NCI-H187 treated with DMSO at 0.1 percent for 48 hours (cell line): ENCODE results near the gene SYNM.

Experiments
- DNase-seq: peaks from one replicate; lab custom pipeline; 2025; lab: John Stamatoyannopoulos, UW

The SYNM gene

DNA sequence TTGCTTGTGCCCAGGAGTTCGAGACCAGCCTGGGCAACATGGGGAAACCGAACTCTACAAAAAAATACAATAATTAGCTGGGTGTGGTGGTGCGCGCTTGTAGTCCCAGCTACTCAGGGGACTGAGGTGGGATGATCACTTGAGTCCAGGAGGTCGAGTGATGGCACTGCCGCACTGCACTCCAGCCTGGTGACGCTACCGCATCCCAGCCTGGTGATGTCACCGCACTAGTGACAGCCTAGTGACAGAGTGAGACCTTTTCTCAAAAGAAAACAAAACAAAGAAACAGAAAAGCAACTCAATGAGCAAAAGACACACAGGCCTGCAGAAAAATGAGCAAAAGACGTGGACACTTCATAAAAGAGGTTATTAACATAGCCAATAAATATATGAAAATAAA is 19.9 kb upstream of the SYNM start:
- DNase-seq: no peak

DNA sequence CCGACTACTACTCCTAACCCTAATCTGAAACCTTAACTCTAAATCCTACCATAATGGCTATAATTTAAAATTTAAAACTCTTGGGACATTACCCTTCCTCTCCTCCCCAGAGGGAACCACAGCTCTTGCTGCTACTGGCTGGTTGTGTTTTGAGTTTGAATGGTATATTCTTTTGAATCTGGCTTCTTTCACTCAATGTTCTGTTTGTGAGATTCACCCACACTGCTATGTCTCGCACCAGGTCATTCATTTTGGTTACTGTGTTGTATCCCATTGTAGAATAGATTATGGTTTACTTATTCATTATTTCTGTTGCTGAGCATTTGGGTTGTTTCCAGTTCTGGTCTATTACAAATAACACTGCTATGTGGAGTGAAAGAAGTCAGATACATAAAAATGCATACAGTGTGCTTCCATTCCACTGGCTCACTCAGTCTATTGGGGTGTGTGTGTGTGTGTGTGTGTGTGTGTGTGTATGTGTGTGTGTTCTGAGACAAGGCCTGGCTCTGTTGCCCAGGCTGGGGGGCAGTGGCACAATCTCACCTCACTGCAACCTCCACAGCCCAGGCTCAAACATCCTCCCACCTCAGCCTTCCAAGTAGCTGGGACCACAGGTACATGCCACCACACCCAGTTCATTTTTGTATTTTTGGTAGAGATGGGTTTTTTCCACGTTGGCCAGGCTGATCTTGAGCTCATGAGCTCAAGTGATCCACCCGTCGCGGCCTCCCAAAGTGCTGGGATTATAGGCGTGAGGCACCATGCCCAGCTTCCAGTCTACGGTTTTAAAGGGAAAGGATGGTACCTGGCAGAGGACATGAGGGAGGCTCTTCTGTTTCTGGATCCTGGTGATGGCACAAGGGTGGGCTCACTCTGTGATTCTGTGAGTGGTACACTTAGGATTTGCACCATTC is 19.2 kb upstream of the SYNM start:
- no peak for DNase-seq

DNA sequence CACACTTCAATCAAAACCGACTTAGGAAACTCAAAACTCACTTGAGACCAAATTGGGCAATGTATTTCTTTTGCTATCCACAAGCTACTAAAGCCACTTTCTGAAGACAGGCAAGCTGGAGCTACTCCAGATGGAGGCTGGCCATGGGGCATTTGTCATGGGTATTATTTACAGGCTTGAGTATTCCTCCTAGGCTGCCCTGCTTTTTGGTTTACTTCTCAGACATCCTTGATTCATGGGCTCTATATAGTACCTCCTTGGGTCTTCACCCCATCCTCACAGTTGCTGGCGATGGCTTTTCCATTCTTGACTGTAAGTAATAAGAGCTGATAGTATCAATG is 18.6 kb upstream of the SYNM start:
- DNase-seq: no peak

DNA sequence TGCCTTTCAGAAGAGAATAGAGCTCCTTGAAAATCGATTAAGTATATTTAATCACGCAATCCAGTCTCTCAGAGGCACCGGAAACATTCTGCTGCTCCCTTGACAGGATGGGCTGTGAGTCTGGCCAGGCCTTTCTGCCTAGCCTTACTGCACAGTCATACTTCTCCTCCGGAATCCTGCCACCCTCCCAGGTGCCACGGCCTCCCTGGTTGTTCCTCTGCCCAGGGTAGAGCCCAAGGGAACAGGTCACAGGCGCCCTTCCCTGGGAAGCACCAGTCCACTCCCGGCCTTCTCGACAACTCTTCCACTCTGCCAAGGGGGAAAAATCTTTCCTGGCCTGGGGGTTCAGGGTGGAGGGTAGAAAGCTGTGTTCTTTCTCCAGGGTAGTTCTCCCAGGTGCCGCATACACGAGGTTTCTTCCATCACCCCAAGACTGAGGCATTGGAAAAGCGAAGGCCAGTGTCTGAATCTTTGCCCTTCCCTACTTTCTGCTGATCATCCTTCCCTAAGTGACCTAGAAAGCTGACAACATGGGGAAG is 17.4 kb upstream of the SYNM start:
- no peak for DNase-seq

DNA sequence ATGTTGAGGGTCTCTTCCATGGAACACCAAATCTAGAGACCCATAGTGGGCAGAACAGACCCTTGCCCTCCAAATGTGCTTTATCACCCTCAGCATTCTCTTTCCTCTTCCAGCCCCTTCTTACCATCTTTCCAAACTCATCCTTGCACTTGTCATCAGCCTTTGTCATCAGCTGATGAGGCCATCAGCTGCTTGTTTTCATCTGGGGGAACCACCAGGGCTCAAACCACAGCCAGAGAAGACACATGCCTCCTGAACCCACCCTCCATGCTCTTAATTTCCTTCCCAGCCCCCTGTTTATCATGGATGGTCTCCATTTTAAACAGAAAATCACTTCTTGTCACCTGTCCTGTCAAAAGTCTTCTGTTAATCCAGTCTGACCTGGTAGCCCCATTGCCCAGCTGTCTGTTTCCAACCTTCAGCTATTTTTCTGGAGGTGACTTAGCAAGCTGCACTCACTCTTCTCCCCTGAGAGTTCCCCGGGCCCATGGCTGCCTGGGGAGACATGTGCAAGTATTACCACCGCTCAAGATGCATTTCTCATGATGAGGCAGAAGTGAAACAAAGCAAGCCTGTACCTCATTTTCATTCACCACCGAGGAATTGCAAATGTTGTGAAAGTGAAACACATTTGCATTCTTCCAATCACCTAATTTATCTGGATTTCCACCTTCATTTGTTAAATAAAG is 14.7 kb upstream of the SYNM start:
- no peak for DNase-seq

DNA sequence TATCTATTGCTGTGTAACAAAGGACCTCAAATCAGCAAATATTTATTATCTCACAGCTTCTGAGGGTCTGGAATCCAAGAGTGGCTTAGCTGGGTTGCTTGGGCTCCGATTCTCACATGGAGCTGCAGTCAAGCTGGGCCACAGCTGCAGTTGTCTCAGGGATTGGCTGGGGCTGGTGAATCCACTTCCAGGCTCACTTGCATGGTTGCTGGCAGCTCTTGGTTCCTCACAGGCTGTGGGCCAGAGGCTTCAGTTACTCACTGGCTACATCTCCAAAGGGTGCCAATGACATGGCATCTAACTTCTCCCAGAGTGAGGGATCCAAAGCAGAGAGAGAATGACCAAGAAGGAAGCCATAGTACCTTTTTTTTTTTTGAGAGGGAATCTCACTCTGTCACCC is 13.9 kb upstream of the SYNM start:
- DNase-seq: no peak

DNA sequence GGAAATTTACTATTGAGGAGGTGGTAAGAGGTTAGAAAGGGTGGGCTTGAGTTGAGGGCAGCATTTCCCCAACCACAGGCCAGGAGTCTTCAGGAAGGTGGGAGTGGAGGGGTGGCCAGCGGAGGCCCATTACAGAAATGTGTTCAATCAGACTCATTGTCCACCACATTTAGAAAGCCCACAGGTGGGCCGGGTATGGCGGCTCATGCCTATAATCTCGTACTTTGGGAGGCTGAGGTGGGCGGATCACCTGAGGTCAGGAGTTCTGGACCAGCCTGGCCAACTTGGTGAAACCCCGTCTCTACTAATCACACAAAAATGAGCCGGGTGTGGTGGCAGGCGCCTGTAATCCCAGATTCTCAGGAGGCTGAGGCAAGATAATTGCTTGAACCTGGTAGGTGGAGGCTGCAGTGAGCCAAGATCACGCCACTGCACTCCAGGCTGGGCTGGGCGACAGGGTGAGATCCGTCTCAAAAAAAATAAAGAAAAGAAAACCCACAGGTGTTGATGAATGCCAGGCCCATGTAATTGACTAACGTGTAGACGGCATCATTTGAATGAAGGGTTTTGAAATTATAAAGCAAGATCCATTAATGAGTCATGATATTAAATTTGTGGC is 12.2 kb upstream of the SYNM start:
- DNase-seq: no peak

DNA sequence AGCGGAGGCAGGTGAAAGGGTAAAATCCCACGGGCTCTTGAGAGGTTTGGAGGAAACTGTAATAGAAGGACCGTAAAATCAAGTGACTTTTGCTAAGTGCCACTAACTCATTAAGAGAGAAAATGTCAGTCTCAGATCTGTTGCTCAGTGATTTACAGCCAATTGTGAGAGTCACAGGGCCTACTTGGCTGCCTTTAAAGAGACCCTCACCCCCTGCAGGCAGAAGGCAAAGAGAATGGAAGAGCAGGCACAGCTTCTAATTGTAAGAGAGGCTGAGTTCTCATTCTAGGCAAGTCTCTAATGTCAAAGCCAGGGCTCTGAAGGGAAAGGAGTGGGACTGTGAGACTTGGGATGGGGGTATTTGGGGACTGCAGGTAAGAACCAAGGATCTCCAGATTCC is 9.3 kb upstream of the SYNM start:
- no peak for DNase-seq

DNA sequence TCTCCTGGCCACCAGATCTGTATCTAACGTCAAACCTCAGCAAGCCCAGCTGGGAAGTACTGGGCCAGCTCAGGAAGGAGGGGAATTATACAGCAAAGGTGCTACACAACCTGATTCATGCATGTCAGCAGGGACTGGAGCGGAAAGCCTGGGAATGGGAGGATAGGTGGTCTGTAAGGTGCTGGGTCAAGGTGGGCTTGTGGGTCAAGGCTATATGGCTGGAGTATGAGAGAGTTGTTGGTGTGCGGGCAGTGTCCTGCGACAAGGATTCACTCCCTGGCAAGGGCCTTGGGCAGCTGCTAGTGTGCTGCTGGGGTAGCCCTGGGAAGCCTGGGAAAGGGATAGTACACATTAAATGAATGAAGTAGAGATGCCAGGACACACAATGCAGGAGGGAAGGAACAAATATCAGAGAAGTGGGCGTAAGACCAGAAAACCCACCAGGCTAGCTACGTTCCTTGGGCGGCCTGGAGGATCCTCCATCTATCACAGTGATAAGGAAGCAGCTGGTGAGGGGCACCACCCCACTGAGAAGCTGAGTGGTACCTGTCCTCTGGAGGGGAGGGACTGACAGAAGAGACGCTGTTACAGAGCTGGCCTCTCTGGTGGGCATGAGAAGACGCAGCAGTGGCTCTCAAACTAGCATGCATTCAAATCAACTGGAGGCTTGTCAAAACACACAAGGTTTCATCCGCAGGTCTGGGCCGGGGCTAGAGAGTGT is 8.5 kb upstream of the SYNM start:
- no peak for DNase-seq

DNA sequence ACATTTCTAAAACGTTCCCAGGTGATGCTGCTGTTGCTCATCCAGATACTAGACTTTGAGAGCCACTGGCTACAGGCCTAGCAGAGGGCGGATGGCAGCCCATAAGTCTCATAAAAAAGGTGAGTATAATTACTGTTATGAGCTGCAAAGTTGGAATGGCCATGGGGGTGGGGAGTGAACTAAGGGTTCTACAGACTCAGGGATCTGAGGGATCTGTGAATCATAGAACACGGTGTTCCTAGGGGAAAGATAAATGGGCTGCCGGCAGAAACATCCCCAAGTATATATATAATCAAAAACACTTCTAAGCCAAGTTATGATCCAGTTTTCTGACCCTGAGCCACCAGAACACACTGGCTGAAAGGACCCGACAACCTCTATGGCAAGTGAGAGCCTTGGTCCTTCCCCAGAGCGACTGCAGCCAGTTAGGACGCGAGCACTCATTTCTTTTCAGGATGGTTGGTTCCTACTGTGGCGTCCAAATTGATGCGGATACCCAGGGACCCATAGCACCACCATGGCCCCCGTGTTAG is 7.9 kb upstream of the SYNM start:
- no peak for DNase-seq

DNA sequence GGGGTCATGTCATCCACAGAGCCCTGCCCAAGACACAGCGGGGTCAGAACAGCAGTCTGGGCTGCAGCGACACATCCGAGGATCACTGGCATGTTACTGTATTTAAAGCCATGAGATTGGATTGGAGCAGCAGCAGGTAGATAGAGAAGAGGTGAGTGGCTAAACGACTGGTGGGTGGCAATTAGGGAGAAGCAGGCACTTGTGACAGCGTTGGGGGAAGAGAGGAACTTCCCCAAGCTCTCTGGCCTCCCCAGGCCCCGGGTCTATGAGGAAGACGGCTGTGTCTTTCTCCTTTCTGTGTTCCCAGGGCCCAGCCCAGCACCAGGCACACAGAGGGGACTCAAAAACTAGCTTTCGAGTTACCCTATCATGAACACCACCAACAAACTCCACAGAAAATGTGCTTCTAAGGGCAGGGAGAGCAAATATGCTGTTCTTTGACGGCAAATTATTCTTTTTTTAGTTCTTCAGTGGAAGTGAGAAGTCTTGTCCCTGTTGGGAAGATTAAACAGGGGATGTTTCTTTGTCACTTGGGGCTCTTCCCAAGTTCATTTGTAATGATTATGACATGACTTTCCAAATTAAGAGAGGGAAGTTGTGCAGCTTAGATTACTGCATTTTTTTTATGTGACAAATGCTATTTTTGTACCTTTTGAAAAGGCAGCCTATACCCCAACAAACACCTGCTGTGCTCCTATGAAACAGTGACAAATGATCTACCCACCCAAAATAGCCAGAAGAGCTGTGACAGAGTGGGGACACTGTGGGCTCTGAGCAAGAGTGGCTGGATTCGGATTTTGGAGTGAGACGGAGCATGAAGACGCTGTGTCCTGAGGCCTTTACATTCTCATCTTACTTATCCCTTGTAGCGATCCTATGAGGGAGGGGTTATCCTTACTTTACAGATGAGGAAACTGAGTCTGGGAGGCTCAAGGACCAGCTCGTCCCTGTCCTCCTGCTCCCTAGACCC is 7.2 kb upstream of the SYNM start:
- DNase-seq: no peak

DNA sequence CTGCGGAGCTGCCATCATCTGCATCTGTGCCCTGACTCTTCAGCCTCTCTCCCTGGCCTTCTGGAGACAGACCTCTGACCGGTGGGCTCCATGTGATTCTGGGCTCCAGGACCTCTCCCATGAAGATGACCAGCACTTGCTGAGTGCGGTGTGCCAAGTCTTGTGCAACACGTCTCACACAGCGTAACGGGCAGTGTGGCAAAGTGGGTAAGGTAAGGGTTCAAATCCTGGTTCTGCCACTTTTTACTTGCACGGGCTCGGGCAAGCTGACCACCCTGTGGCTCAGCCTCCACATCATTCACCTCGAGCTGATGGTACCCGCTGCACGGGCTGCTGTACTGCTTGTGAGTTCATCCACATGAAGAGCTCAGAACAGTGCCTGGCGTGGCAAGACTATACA is 6.5 kb upstream of the SYNM start:
- no peak for DNase-seq

DNA sequence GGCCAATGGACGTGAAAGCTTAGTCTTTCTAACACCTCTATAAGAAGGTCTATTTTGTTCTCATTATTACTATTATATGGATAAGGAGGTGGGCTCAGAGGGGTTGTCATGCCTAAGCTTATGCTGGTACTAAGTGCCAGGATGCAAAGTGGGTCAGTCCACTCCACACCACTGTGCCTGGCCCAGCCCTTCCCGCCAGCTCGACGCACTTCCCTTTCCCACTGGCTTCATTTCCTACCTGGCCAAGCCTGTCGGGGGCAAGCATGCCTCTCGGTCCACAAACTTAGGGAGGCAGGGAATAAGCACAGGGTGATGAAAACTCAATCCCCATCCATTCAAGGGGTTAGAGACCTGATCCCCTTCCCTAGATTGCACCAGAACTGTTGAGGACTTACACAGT is 5.9 kb upstream of the SYNM start:
- DNase-seq: no peak

DNA sequence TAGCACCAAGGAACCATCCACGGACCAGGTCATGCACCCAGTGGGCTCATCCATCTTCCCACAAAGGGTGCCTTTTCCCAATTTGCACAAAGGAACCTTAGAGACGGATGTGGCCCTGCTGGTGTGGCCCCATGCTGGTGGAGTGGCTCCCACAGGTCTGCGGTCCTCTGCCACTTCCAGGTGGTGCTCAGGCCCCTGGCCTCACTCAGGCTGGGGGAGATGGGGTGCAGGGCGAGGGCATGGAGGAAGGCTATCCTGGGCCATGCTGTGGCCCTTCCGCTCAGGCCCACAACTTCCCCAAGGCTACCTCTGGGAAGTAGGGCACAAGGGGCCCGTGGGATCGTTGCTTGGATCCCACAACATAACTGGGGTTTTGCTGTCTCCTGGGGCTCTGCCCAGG is 5.2 kb upstream of the SYNM start:
- DNase-seq: no peak

DNA sequence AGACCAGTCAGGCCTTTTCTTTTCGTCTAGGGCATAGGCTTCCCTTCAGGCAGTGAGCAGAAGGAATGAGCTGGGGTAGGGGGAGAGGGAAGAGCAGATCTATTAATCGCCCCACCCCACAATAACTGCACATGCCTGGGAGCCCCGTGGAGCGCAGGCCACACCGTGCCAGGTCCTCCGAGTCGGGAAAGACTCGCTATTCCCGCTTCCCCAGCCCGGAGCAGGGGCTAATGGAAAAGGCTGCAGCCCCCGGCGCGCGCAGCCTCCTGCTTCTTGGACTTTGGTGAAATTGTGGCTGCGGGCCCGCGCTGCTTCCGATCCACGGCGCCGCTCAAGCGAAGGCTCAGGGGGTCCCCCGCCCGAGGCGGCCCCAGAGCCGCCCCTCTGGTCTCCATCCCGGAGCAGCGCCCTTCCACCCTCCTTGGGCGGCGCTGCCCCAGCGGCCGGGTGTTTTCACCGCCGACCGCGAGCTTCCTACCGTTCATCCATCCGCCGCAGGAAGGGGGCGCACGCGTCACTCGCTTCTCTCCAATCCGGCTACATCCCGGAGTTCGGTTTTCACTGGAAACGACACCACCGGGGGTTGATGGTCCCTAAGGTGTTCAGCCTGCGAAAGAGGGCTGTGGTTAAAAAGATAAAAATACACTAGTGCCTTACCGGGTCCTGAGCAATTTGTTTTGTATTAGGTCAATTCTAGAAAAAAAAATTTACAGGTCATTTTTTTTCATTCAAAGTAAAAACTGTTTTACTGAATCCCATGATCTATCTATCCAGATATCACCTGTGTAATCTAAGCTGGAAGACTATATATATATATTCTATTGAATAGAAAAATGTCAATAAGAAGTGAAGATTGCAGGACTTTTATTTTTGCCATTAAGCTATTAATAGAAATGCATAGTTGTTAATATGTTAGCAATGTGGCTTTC is 4.4 kb upstream of the SYNM start:
- no peak for DNase-seq

DNA sequence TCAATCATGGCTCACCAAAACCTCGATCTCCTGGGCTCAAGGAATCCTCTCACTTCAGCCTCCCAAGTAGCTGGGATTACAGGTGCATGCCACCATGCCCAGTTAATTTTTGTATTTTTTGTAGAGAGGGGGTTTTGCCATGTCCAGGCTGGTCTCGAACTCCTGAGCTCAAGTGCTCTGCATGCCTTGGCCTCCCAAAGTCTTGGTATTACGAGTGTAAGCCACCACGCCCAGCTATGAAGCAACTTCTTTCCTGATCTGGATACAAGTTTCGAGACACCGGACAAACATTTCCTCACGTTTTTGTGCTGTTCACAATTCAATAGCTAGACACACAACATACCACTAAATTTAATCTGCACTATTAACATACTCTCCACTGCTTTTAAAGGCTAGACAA is 3.4 kb upstream of the SYNM start:
- no peak for DNase-seq

DNA sequence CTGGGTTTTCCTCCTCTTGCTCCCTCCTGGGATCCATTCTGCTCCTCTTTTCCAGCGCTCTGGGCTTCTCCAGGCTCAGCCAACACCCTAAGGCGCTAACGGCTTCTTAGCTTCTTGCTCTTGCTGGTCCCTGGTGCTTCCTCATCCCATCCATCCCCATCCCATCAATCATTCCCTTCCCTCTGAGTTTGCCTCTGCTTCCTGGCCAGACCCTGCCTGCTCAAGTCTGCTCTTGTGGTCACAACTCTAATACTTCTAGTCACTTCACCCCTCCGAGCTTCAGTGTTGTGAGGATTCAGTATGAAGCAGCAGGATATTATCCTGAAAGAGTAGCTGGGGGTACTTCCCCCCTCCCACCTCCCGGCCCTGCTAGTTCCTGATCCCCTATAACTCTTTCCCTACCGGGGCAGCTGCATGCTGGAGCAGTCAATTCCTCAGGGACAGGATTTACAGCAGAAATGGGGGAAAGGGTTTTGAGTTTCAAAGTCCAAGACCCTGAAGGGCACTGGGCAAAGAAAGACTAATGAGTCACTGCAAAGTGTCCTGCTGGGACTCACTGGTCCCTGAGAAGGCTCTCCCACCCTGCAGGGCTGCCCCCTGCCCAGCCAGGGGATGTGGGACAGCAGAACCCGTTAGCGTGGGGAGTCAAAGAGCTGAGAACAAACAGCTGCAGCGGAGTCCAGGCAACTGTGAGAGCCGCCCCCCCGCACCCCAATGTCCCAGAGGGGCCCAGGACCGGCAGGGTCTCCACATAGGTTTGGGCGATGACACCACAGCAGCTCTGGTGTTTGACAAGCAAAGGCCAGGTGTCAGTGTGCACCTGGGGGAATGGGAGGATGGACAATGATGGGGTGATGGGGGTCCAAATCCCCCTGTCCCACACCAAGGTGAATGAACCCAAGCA is 2.3 kb upstream of the SYNM start:
- DNase-seq: no peak

DNA sequence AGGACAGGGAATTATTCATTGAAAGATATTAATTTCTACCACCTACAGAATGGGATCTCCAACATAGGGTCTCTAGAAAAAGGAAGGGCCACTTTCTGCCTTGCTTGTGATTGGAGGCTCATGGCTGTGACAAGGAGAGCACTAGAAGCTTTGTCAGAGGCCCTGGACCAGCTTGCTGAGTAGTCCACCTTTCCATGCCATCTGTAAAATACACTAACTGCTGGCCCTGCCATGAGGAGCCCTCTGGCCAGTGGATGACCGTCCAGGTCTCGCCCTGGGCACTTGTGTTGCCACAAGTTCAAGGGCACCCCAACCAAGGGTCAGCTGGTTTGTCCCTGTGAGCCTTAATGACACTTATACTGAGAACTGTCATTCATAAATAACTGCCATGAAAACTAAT is 1.6 kb upstream of the SYNM start:
- DNase-seq: no peak
